Epithelial cell of esophagus (primary cell): ENCODE measurements around the gene ZNF420.
A peak's percentile ranks its signal among the peaks of the same experiment; 100 is the strongest.
"Not testable (repeated sequence)": the region's sequence is repeated elsewhere in the genome, so short reads cannot be mapped to it uniquely, and the experiment has no call there.

ENCODE experiments used
- DNase-seq: peaks from one replicate; pipeline ENCODE4 v3.0.0; 2010; ENCODE audit warnings: low read depth
- H3K4me3 ChIP-seq: 2 replicates; pipeline ENCODE4 v1.5.1; 2011; ENCODE audit warnings: mild to moderate bottlenecking, low read length, control low read depth
- TF ChIP-seq, protein P1 (sequence below): IDR thresholded peaks from 2 replicates; pipeline ENCODE4 v1.5.1; 2011; ENCODE audit warnings: low read depth, mild to moderate bottlenecking, low read length, control low read depth, inconsistent platforms; ENCODE audit not compliant: insufficient read depth; ENCODE audit errors: missing control alignments

Gene ZNF420

DNA sequence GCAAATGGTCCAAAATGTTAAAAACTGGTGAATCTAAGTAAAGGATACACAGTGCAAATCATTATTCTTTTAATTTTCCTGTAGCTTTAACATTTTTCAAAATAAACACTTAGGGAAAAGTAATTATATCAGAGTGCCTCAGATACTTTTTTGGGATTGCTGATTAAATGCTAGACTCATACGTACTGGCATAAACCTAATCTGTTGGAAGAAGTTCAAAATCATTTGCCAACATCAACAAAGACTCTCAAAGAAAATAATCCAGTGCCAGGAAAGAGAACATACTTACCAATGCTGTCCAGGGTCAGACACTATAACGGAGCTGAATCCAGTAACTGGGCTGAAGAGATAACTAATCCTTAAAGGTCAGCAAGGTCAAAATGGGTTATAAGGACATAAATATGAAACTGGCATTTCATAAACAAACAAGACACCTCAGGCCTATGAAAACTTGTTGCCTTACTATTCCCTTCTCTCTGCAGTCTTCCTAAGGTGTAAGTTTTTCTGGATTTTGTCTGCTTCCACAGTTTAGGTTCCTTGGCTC lies 3.3 kb upstream of the ZNF420 start:
- TF ChIP-seq, protein P1, sequence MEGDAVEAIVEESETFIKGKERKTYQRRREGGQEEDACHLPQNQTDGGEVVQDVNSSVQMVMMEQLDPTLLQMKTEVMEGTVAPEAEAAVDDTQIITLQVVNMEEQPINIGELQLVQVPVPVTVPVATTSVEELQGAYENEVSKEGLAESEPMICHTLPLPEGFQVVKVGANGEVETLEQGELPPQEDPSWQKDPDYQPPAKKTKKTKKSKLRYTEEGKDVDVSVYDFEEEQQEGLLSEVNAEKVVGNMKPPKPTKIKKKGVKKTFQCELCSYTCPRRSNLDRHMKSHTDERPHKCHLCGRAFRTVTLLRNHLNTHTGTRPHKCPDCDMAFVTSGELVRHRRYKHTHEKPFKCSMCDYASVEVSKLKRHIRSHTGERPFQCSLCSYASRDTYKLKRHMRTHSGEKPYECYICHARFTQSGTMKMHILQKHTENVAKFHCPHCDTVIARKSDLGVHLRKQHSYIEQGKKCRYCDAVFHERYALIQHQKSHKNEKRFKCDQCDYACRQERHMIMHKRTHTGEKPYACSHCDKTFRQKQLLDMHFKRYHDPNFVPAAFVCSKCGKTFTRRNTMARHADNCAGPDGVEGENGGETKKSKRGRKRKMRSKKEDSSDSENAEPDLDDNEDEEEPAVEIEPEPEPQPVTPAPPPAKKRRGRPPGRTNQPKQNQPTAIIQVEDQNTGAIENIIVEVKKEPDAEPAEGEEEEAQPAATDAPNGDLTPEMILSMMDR = no peak
- no peak for DNase-seq

DNA sequence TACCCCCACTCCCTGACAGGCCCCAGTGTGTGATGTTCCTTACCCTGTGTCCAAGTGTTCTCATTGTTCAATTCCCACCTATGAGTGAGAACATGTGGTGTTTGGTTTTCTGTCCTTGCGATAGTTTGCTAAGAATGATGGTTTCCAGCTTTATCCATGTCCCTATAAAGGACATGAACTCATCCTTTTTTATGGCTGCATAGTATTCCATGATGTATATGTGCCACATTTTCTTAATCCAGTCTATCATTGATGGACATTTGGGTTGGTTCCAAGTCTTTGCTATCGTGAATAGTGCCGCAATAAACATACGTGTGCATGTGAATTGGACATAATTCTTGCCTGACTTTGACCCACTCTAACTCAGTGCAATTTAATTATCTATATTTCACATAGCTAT lies 1.7 kb upstream of the ZNF420 start:
- not testable (repeated sequence) for H3K4me3 ChIP-seq, DNase-seq

More for the DNA sequence above, 3.3 kb upstream of the ZNF420 start:
- H3K4me3 ChIP-seq = no peak overlapping the region

DNA sequence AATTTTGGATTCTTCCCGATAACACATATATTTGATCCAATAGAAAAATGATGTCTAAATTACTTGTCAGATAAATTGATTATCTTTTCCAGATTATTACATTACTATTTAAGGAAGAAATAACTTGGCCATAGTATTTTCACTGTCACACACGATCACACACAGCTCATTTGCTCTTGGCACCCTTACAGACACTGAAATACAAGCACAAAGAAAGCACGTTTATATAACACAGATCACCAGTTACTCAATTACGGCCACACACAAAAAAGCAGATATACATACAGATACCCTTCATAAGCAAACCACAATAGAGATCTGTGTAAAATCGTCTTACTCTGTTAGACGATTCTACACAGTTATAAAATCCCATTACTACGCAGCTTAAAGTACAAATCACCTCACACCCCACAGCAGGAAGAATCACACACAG lies 716 bp upstream of the ZNF420 start:
- peak overlapping the region; percentile 93 for H3K4me3 ChIP-seq
- TF ChIP-seq, protein P1 = no peak
- DNase-seq = no peak

DNA sequence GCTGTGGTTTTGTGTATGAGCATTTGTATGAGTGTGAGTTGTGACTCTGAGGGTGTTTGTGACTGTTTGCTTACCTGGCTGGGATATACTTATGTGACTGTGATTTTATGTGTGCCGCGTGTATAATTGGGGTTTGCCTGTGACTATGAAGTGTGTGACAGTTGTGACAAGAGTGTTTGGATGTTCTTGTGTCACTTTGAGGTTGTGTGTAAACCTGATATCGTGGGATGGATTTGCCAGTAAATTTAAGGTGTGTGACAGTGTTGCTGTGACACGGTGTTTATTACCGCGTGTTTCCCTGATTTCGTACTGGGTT lies 442 bp downstream of the ZNF420 start:
- DNase-seq = no peak
- peak overlapping the region; percentile 93 for H3K4me3 ChIP-seq
- TF ChIP-seq, protein P1 = no peak

DNA sequence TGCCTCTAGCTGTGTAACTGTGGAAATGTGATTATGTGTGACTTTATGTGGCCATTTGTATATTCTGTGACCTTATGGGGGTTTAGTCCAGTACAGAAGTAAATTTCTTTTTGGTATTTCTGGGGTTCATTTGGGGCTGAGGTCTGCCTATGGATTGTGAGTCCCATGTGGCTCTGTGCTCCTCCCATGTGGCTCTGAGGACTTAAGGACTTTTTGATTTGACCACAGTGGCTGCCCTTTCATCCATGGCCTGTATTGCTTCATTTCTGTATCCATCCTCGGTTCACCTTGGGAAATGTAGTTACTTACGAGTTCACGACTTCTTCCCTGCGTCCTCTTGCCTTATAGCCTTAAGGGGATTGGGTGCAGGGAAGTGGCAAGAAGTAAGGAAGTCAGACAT lies 1.0 kb downstream of the ZNF420 start:
- H3K4me3 ChIP-seq = peak overlapping the region; percentile 93
- DNase-seq = peak; percentile 1
- TF ChIP-seq, protein P1 = no peak

DNA sequence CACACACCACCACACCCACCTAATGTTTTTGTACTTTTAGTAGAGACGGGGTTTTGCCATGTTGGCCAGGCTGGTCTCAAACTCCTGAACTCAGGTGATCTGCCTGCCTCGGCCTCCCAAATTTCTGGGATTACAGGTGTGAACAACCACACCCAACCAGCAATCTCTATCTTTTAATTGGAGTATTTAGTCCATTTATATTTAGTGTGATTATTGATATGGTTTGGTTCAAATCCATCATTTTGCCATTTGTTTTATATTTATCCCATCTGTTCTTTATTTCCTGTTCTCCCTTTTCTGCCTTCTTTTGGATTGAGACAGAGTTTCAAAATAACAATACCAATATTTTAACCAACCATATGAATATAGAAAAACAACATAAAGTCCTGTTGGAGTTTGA lies 4.1 kb downstream of the ZNF420 start:
- H3K4me3 ChIP-seq = no peak overlapping the region
- TF ChIP-seq, protein P1 = no peak
- DNase-seq = no peak

DNA sequence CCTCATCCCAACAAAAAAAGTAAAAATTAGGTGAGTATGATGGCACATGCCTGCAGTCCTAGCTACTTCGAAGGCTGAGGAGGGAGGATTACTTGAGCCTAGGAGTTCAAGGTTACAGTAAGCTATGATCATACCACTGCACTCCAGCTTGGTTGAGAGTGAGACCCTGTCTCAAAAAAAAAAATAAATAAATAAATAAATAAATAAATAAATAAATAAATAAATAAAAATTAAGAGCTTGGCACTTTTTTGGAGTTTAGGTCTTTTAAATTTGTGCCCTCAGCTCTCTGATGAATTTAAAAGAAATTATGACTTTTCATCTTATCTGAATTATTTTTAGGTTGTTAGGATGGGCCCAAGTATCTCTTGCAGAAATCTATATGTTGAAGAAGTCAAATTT lies 8.9 kb downstream of the ZNF420 start:
- TF ChIP-seq, protein P1 = no peak
- DNase-seq = no peak

More for the DNA sequence above, 8.9 kb downstream of the ZNF420 start:
- H3K4me3 ChIP-seq = no peak overlapping the region
